ENCODE results near the gene REELD1.

GRCh38 chr4:146278986-146279385, 64.6 kb downstream of the REELD1 start:
- TF ChIP-seq CTCF (IDR thresholded peaks at IDR 0.05) = no peak
- TF ChIP-seq POLR2A (IDR thresholded peaks at IDR 0.05) = no peak

All from stomach (tissue), 4 donors.